Measurements from ENCODE around the gene P3H2.

DNA sequence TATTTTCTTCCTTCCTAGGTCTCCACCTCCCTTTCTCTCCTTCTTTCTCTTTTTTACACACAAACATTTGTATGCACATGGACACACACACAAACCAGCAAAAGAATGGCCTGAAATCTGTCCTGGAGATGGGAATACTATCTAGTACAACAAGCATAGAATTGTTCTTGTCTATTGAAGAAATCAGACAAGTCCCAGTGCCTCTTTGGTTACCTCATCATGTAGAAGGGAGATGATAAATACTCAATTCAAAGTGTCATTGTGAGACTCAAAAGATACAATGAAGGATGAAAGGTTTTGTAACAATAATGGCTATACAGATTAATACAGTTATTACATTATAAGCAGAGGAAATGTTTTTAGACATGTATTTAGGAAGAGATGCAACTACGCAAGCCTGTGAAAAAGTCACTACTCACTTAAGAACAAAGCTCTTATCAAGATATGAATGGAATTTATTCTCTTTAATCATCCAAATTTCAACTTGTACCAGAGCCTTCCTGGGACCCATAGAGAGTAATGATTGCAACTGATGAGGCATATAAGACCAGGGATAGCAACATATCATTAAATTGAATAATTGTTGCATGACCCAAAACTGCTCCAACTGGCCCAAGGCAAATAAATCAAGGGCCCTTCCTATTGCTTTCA, 43.2 kb downstream of the P3H2 start:
- no peak for TF ChIP-seq EZH2 (IDR thresholded peaks at IDR 0.05; ENCODE audit: insufficient read depth, poor library complexity, severe bottlenecking)
- no peak for TF ChIP-seq EZH2phosphoT487 (IDR thresholded peaks at IDR 0.05; ENCODE audit: insufficient read depth, low read depth)
